BE2C (cell line): Measurements from ENCODE around the gene TGM3.

Experiments used
- DNase-seq: peaks from one replicate; pipeline ENCODE4 v3.0.0-alpha.2; 2020
- H3K27me3 ChIP-seq: fragments of 250-450 bp; sonication (Bioruptor Pico); 2 replicates; pipeline ENCODE4 v1.5.1; 2020; ENCODE audit warnings: mild to moderate bottlenecking
- H3K36me3 ChIP-seq: fragments of 250-450 bp; sonication (Bioruptor Pico); 2 replicates; pipeline ENCODE4 v1.5.1; 2020; ENCODE audit warnings: mild to moderate bottlenecking
- H3K4me1 ChIP-seq: fragments of 250-450 bp; sonication (Bioruptor Pico); 2 replicates; pipeline ENCODE4 v1.5.1; 2020
- H3K4me3 ChIP-seq: 2 replicates; pipeline ENCODE4 v1.5.1; 2011; ENCODE audit warnings: low read depth, low read length
- H3K9me3 ChIP-seq: fragments of 250-450 bp; sonication (Bioruptor Pico); 2 replicates; pipeline ENCODE4 v1.5.1; 2020
- CTCF ChIP-seq: IDR thresholded peaks from 2 replicates; pipeline ENCODE4 v1.5.1; 2012; ENCODE audit warnings: mild to moderate bottlenecking, low read depth, low read length

TGM3 gene

GRCh38 chr20:2332711-2333110 lies 36.9 kb downstream of the TGM3 start:
- Histone ChIP-seq H3K4me1 (no peaks in the 10 kb centered on the region), H3K9me3 (no peaks in the 10 kb centered on the region), H3K27me3 (no peaks in the 10 kb centered on the region), H3K4me3 (no peak overlapping the region), H3K36me3 (no peaks in the 10 kb centered on the region)
- DNase-seq: no peak
- TF ChIP-seq CTCF: no peak

GRCh38 chr20:2333821-2334220 lies 38.0 kb downstream of the TGM3 start:
- no peaks in the 10 kb centered on the region for H3K36me3 ChIP-seq
- no peaks in the 10 kb centered on the region for H3K27me3 ChIP-seq
- DNase-seq: no peak
- H3K4me3 ChIP-seq: no peak overlapping the region
- no peak for TF ChIP-seq CTCF
- H3K4me1 ChIP-seq: no peaks in the 10 kb centered on the region
- H3K9me3 ChIP-seq: no peaks in the 10 kb centered on the region

DNA sequence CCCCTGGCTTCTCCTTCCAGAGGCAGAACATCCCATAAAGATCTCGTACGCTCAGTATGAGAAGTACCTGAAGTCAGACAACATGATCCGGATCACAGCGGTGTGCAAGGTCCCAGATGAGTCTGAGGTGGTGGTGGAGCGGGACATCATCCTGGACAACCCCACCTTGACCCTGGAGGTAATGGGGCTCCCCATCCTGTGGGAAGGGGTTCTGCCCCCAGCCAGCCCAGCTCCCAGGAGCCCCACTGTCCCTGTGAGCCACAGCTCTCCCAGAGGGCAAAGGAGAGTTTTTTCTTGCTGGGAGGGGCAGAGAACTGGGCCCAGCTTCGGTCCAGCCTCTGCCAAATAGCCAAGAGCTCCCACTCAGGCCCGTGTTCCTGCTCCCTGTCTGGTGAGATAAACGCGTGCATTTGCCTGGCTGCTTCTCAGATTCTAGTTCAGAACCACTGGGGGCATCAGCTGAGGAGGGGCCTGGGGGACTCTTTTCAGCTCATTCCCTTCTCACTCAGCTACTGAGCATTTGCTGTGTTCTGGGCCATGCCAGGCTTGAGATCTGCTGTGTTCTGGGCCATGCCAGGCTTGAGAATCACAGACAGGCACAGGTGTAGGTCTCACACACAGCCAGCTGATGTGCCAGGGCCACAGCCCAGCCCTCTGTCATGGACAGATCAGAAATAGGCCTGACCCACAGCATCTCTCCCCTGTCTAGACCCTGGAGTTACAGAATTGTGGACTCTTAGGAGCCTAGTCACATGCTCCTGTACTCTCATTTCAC lies 39.5 kb downstream of the TGM3 start:
- H3K27me3 ChIP-seq: no peaks in the 10 kb centered on the region

DNA sequence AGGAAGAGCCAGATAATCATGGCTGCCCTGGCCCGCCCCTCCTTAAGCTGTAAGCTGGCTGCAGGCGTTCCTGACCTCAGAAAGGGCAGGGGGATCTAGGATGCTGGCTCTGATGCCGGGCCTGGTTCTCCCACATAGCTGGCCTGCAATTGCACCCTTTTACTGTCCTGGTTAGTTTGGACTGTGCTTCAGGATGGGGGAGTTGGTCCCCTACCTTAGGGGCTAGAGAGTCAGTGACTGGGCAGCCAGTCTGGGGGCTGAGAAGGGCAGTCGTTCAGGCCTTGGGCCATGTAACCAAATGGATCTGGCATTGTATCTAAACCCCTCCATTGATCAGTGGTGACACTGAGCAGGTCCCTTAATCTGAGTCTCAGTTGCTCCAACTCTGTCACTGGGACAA lies 40.7 kb downstream of the TGM3 start:
- no peak overlapping the region for H3K4me3 ChIP-seq
- H3K36me3 ChIP-seq: no peaks in the 10 kb centered on the region
- DNase-seq: no peak
- no peak for TF ChIP-seq CTCF
- H3K4me1 ChIP-seq: no peaks in the 10 kb centered on the region
- H3K9me3 ChIP-seq: no peaks in the 10 kb centered on the region
- no peaks in the 10 kb centered on the region for H3K27me3 ChIP-seq

More for the DNA sequence above, 39.5 kb downstream of the TGM3 start:
- Histone ChIP-seq H3K9me3 (no peaks in the 10 kb centered on the region), H3K4me1 (no peaks in the 10 kb centered on the region), H3K4me3 (no peak overlapping the region), H3K36me3 (no peaks in the 10 kb centered on the region)
- TF ChIP-seq CTCF: no peak
- no peak for DNase-seq

DNA sequence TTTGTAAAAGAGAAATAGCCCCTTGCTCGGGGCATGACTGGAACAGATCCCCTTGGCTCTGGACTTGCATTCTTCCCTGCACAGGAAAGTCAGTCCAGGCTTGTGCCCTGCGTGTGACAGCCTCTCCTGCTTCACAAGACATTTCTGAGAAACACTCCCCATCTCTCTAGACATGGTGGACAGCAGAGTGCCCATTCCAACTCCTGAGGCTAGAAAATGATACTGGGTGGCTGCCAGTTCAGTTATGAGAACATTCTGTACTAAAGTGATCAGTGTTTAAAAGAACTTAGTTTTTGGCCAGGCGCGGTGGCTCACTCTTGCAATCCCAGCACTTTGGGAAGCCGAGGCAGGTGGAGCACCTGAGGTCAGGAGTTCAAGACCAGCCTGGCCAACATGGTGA lies 41.3 kb downstream of the TGM3 start:
- TF ChIP-seq CTCF: no peak
- Histone ChIP-seq H3K36me3 (no peaks in the 10 kb centered on the region), H3K9me3 (no peaks in the 10 kb centered on the region), H3K27me3 (no peaks in the 10 kb centered on the region), H3K4me1 (no peaks in the 10 kb centered on the region), H3K4me3 (no peak overlapping the region)
- no peak for DNase-seq

- H3K36me3 ChIP-seq: no peaks in the 10 kb centered on the region
- H3K9me3 ChIP-seq: no peaks in the 10 kb centered on the region
- no peaks in the 10 kb centered on the region for H3K4me1 ChIP-seq
- no peak for TF ChIP-seq CTCF
- no peak overlapping the region for H3K4me3 ChIP-seq
- DNase-seq: no peak
- no peaks in the 10 kb centered on the region for H3K27me3 ChIP-seq
These were observed 42.7 kb downstream of the TGM3 start for GRCh38 chr20:2338411-2339066.
